OCI-LY1 (cell line): ENCODE data around the gene HIPK4.
"Not testable (repeated sequence)": the region's sequence is repeated elsewhere in the genome, so short reads cannot be mapped to it uniquely, and the experiment has no call there.

Experiments used
- EZH2 ChIP-seq: fragments of 200-600 bp; sonication (generic), shearing (Covaris generic); IDR thresholded peaks from 2 replicates; pipeline ENCODE4 v1.8.0; 2017; ENCODE audit warnings: borderline replicate concordance, mixed run types, mild to moderate bottlenecking, antibody characterized with exemption, low read length, moderate library complexity, mixed read lengths
- TF ChIP-seq, protein P1 (sequence below): fragments of 200-600 bp; sonication (generic), shearing (Covaris generic); IDR thresholded peaks from 2 replicates; pipeline ENCODE4 v1.5.1; 2017; ENCODE audit warnings: mild to moderate bottlenecking, antibody characterized with exemption, low read length, moderate library complexity, mixed read lengths

DNA sequence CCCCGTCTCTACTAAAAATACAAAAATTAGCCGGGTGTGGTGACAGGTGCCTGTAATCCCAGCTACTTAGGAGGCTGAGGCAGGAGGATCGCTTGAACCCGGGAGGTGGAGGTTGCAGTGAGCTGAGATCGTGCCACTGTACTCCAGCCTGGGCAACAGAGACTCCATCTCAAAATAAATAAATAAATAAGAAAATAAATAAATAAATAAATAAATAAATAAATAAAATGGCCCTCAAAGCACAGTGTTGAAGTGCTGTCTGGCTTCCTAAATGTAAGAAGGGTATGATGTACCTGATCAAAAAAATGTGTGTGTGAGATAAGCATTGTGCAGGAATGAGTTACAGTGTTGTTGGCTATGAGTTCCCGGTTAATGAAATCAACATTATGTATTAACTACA is 56.9 kb downstream of the HIPK4 start:
- TF ChIP-seq, protein P1, sequence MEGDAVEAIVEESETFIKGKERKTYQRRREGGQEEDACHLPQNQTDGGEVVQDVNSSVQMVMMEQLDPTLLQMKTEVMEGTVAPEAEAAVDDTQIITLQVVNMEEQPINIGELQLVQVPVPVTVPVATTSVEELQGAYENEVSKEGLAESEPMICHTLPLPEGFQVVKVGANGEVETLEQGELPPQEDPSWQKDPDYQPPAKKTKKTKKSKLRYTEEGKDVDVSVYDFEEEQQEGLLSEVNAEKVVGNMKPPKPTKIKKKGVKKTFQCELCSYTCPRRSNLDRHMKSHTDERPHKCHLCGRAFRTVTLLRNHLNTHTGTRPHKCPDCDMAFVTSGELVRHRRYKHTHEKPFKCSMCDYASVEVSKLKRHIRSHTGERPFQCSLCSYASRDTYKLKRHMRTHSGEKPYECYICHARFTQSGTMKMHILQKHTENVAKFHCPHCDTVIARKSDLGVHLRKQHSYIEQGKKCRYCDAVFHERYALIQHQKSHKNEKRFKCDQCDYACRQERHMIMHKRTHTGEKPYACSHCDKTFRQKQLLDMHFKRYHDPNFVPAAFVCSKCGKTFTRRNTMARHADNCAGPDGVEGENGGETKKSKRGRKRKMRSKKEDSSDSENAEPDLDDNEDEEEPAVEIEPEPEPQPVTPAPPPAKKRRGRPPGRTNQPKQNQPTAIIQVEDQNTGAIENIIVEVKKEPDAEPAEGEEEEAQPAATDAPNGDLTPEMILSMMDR, result not testable (repeated sequence)
- TF ChIP-seq EZH2, result not testable (repeated sequence)
